ENCODE data around the gene MAPKAP1.

The MAPKAP1 gene

DNA sequence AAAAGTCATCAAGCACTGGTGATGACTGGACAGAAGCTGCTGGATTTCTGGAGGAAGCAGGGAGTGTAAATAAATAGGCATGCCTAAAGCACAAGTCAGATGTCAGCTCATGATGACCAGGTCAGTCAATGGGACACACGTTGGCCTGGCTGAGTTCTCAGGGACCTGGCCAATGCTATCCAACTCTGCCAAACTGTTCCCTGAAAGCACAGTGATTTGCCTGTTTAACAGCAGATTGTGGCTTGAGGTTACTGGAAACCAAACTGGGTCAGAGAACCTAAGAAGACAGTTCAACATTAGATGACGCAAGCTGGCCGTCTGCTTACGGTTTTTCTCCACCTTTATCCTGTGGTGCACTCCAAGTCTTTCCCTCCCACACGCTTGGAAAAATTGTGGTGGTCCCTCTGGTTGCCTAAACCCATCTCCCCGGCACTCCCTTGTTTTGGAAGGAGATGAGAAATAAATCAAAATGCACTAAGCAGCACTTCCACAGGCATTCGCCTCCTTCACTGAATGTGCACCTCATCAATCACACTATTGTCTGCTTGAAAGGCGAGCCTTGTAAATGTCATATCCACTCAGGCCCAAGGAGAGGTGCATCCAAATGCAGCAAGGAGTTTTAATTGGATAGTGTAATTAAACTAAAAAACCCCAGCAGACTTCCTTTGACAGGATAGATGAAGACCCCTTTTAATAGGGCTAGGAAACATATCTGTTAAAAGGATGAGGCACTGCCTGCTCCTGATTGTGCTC is 245.9 kb downstream of the MAPKAP1 start:
- DNase-seq (ENCODE audit: low spot score), result no peak
- TF ChIP-seq, protein P1, sequence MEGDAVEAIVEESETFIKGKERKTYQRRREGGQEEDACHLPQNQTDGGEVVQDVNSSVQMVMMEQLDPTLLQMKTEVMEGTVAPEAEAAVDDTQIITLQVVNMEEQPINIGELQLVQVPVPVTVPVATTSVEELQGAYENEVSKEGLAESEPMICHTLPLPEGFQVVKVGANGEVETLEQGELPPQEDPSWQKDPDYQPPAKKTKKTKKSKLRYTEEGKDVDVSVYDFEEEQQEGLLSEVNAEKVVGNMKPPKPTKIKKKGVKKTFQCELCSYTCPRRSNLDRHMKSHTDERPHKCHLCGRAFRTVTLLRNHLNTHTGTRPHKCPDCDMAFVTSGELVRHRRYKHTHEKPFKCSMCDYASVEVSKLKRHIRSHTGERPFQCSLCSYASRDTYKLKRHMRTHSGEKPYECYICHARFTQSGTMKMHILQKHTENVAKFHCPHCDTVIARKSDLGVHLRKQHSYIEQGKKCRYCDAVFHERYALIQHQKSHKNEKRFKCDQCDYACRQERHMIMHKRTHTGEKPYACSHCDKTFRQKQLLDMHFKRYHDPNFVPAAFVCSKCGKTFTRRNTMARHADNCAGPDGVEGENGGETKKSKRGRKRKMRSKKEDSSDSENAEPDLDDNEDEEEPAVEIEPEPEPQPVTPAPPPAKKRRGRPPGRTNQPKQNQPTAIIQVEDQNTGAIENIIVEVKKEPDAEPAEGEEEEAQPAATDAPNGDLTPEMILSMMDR (conservative IDR thresholded peaks at IDR 0.05; ENCODE audit: low read depth), result no peak
- ChIA-PET POLR2A (ENCODE audit: low non-redundant PET) (interaction anchor here (1.0 kb wide), 1 partner anchor 33 kb away, joined by 3 read pairs; no protein-coding TSS in a partner anchor), CTCF (no interaction called here)
- H3K27ac ChIP-seq, result no peak overlapping the region

DNA sequence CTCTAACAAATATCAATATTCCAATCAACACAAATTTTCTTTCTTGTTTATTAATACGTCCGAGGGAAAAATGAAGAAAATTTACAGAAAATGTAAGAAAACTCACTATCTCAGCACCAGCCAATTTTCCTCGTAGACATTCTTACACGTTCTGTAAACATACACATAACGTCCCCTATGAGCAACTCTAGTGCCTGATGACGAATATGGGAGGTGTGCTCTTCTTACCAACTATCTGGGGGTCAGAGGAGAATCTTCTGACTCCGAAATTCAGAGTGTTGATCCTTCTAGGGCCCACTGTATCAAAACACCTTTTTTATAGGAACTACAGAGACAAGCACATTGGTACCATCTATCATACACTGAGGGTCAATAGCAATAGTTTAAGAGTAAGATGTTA is 246.7 kb downstream of the MAPKAP1 start:
- ChIA-PET POLR2A (ENCODE audit: low non-redundant PET) (interaction anchor here (1.0 kb wide), 1 partner anchor 32 kb away, joined by 3 read pairs; no protein-coding TSS in a partner anchor), CTCF (no interaction called here)
- TF ChIP-seq, protein P1 (conservative IDR thresholded peaks at IDR 0.05; ENCODE audit: low read depth), result no peak
- H3K27ac ChIP-seq, result no peak overlapping the region
- DNase-seq (ENCODE audit: low spot score), result no peak

DNA sequence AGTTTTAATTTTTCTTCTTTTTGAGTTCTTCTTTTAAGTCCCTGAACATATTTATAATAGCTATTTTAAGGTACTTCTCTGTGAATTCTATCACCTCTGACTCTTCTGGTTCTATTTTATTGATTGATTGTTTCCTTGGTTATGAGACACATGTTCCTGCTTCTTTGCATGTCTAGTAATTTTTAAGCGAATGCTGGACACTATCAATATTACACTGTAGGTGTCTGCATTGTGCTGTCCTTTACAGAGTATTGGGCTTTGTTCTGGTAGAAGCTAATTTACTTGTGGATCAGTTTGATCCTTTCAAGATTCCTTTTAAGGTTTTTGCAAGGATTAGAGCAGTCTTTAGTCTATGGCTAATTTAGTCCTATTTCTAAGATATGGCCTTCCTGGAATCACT is 249.7 kb downstream of the MAPKAP1 start:
- POLR2A ChIA-PET (ENCODE audit: low non-redundant PET), result interaction anchor here (0.7 kb wide), 1 partner anchor 18 kb away, joined by 8 read pairs; no protein-coding TSS in a partner anchor

DNA sequence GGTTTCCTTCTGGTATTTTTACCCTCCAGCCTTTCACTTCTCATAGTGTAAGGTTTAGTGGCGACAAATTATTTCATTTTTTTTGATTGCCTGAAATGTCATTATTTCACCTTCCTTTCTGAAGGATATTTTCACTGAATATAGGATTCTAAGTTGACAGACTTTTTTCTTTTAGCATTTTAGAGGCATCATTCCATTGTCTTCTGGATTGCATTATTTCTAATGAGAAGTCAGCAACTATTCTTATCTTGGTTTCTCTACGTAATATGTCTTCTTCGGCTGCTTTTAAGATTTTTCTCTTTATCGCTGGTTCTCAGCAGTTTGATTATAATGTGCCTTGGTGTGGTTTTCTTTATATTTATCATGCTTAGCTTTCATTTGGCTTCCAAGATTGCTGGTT is 251.1 kb downstream of the MAPKAP1 start:
- no peak overlapping the region for H3K27ac ChIP-seq
- ChIA-PET POLR2A (ENCODE audit: low non-redundant PET) (no interaction called here), CTCF (no interaction called here)
- DNase-seq (ENCODE audit: low spot score), result no peak
- TF ChIP-seq, protein P1 (conservative IDR thresholded peaks at IDR 0.05; ENCODE audit: low read depth), result no peak

More for the DNA sequence above, 249.7 kb downstream of the MAPKAP1 start:
- DNase-seq (ENCODE audit: low spot score), result no peak
- no peak overlapping the region for H3K27ac ChIP-seq
- CTCF ChIA-PET, result interaction anchor here (0.6 kb wide), 2 partner anchors 192 to 562 kb away, joined by 3 read pairs; no protein-coding TSS in a partner anchor
- TF ChIP-seq, protein P1 (conservative IDR thresholded peaks at IDR 0.05; ENCODE audit: low read depth), result no peak

DNA sequence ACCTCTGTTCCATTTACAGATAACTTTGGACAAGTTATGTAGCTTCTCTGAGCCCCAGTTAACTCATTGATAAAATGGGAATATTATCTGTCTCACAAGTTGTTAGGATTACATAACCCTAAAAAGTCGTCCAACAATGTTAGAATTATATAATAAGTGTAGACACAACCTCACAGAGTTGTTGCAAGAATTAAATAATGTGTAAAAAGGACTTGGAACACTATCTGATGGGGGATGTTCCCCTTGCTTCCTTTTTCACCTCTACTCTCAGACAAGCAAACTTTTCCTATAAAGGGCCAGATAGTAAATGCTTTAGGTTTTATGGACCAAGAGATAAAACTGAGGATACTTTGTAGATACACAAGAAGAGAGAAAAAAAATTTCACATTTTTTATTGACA is 251.9 kb downstream of the MAPKAP1 start:
- TF ChIP-seq, protein P1 (conservative IDR thresholded peaks at IDR 0.05; ENCODE audit: low read depth), result no peak
- POLR2A ChIA-PET (ENCODE audit: low non-redundant PET), result no interaction called here
- no peak for DNase-seq (ENCODE audit: low spot score)
- CTCF ChIA-PET, result no interaction called here
- H3K27ac ChIP-seq, result no peak overlapping the region

DNA sequence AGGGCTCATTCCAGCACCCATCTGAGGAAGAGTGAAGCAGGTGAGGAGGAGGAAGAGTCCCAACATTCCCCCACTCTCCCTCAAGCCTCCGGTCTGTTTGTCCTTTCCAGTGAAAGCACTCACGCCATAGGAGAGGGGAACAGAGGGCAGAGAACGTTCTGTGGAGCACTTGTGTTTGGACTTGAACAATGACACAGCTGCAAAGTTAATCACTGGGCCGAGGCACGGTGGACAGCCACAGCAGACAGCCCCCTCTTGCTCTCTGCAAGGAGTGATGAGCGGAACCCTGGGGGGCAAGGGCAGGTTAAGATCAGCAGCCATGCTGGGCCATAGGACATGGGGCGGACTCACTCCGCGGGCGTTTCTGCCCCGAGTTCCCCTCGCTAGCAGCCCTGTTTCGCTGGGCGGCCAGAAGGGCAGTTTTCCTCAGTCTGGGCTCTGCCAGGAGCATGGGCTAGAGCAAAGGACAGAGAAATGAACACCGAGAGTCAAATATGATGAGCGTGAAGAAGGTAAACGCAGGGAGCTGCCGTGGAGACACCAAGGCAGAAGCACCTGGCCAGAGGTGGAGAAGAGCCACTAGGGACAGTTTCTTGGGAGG is 259.7 kb downstream of the MAPKAP1 start:
- no peak for DNase-seq (ENCODE audit: low spot score)
- CTCF ChIA-PET, result interaction anchor here (0.7 kb wide), 1 partner anchor 356 kb away, joined by 3 read pairs; no protein-coding TSS in a partner anchor
- no peak overlapping the region for H3K27ac ChIP-seq
- POLR2A ChIA-PET (ENCODE audit: low non-redundant PET), result no interaction called here
- TF ChIP-seq, protein P1 (conservative IDR thresholded peaks at IDR 0.05; ENCODE audit: low read depth), result no peak

All from RWPE1 (cell line).